H4 (cell line): ENCODE data around the gene CARD18. TPM values are rescaled to one million over a fixed set of nuclear protein-coding genes. Genes with fewer than 3 reads are reported as not detected.
"Not testable (repeated sequence)": the region's sequence is repeated elsewhere in the genome, so short reads cannot be mapped to it uniquely, and the experiment has no call there.

Source experiments
- DNase-seq: peaks from one replicate; pipeline ENCODE4 v3.0.0-alpha.2; 2015; ENCODE audit warnings: low spot score
- total RNA-seq: library from RNA; depleted of rRNA; stranded (reverse); fragments of >200 nt; shearing (Covaris generic); gene quantifications from 2 replicates; pipeline ENCODE4 v1.2.3, GENCODE V29; 2014

Gene CARD18
- total RNA-seq, 1 experiment from 2014 or later: not detected

GRCh38 chr11:105132716-105133511, 6.7 kb downstream of the CARD18 start:
- peak; percentile 34 for DNase-seq

GRCh38 chr11:105130189-105130813, 9.3 kb downstream of the CARD18 start:
- no peak for DNase-seq

- no peak for DNase-seq
Observed at GRCh38 chr11:105124756-105125155, 14.8 kb downstream of the CARD18 start.

- no peak for DNase-seq
Observed at GRCh38 chr11:105111145-105111944, 28.2 kb downstream of the CARD18 start.

GRCh38 chr11:105110688-105111030, 28.9 kb downstream of the CARD18 start:
- no peak for DNase-seq

GRCh38 chr11:105109855-105110687, 29.5 kb downstream of the CARD18 start:
- peak; percentile 24 for DNase-seq

GRCh38 chr11:105109321-105109720, 30.2 kb downstream of the CARD18 start:
- DNase-seq: no peak

- DNase-seq: no peak
Observed at GRCh38 chr11:105108247-105108646, 31.3 kb downstream of the CARD18 start.

- DNase-seq: not testable (repeated sequence)
Observed at GRCh38 chr11:105107226-105107825, 32.2 kb downstream of the CARD18 start.

- no peak for DNase-seq
Observed at GRCh38 chr11:105106140-105106539, 33.4 kb downstream of the CARD18 start.

- DNase-seq: no peak
Observed at GRCh38 chr11:105104292-105104691, 35.3 kb downstream of the CARD18 start.

GRCh38 chr11:105103336-105103735, 36.2 kb downstream of the CARD18 start:
- DNase-seq: no peak

- not testable (repeated sequence) for DNase-seq
Observed at GRCh38 chr11:105102079-105102581, 37.4 kb downstream of the CARD18 start.

- DNase-seq: no peak
Observed at GRCh38 chr11:105100981-105101630, 38.5 kb downstream of the CARD18 start.

GRCh38 chr11:105100206-105100605, 39.4 kb downstream of the CARD18 start:
- DNase-seq: no peak

- DNase-seq: not testable (repeated sequence)
Observed at GRCh38 chr11:105099594-105099993, 40.0 kb downstream of the CARD18 start.

- DNase-seq: no peak
Observed at GRCh38 chr11:105092256-105093239, 47.0 kb downstream of the CARD18 start.
